LNCAP (cell line): Measurements from ENCODE around the gene RETREG1.

Experiments
- TF ChIP-seq, protein P1 (sequence below): fragments of 450-650 bp; IDR thresholded peaks from 2 replicates; pipeline ENCODE4 v1.5.1; 2017; ENCODE audit warnings: mild to moderate bottlenecking

The RETREG1 gene

DNA sequence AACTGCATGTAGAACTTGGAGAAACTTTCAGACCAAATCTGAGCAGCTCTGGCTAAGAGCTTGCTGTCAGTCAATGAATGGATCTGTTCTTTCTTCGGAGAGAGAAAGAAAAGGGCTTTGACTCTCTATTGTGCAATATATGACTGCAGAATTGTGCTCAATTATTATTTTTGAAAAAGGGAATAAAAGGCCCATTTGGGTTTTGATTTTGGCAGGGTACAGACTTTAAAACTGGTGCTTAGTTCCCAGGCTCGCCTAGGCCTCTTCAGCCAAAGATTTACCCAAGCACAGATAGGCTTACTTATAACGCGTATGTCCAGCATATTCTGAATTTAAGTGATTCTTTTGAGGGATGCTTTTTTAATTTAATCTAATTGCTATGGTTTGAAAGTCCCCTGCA is 59.3 kb downstream of the RETREG1 start:
- TF ChIP-seq, protein P1, sequence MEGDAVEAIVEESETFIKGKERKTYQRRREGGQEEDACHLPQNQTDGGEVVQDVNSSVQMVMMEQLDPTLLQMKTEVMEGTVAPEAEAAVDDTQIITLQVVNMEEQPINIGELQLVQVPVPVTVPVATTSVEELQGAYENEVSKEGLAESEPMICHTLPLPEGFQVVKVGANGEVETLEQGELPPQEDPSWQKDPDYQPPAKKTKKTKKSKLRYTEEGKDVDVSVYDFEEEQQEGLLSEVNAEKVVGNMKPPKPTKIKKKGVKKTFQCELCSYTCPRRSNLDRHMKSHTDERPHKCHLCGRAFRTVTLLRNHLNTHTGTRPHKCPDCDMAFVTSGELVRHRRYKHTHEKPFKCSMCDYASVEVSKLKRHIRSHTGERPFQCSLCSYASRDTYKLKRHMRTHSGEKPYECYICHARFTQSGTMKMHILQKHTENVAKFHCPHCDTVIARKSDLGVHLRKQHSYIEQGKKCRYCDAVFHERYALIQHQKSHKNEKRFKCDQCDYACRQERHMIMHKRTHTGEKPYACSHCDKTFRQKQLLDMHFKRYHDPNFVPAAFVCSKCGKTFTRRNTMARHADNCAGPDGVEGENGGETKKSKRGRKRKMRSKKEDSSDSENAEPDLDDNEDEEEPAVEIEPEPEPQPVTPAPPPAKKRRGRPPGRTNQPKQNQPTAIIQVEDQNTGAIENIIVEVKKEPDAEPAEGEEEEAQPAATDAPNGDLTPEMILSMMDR: no peak

DNA sequence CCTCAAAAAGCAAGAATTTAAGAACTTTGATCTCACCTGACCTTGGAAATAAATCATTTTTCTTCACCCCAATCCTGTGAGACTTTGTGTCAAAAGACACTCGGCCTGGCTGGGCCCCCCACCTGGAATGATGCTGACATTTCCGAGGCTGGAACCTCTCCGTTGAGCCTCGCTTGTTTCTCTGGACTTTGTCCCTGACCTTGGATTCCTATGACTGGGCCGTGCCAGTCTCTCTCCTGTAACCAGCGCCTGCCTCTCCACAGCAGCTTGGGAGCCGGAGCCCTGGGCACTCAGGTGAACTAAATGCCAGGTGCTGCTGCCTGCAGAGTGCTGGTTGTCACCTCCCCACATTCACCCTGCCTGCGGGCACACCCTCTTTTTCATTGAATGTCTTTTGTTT is 62.7 kb downstream of the RETREG1 start:
- TF ChIP-seq, protein P1: no peak

DNA sequence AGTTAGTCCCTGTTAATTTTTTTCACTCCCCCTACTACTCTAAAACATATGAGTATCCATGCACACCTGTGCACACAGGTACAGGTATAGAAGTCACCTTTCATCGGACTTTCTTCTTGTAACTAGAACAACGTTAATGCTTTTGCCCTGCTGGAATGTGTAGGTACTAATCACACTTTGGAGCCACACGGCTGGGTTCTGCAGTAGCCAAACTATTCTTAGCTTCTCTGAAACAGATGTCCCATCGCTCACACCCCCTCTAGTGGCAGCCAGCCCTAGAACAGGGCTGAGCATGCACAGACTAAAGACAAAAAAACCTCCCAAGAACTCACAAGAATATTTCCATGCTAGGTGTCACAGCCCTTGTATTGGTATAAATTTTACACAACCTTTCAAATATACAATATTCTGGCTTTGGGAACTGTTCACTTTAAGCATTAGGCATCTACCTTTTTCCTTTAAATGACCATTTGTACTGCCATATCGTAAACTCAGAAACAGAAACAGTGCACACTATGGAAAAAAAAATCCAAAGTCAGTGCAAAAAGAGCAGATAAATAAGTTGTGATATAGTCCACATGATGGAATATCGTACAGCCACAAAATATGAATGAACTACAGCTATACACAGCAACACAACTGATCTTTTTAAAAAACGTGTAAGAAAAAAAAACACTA is 64.0 kb downstream of the RETREG1 start:
- TF ChIP-seq, protein P1: peak; percentile 93

DNA sequence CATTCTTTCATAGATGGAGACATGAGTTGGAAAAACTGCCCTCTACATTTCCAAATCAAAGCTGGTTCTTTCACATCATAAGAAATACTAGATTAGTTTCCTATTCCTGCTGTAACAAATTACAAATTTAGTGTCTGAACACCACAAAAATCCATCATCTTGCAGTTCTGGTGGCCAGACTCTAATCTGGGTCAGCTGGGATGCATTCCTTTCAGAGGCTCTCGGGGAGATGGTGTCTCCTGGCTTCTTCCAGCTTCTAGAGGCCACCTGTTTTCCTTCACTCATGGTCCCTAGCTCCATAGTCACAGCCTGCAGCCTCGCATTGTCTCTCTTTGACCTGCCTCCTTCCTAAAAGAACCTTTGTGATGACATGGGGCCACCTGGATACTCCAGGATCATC is 65.2 kb downstream of the RETREG1 start:
- TF ChIP-seq, protein P1: no peak

DNA sequence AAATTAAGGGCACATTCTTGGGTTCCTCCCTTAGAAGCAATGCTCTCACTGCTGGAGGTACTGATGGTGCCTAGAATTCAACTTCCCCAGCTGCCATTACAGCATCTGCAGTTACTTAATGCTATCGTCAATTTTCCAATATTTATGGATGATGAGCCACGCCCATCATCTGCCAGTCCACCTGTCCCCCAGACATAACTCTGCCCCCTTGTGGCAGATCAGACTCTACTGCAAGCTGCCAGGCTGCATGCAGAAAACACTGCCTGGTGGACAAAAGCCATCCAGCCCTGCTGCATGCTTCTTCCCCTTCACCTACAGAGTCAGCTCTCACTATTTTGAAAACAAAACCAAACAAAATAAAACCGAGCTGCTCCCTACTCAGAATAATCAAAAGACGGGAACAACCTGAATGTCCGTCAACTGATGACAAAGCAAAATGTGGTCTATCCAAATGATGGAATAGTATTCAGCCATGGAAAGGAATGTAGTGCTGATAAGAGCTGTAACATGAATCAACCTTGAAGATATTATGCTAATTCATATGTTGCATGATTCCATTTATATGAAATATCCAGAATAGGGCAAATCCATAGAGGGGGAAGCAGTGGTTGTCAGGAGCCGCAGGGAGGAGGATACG is 66.4 kb downstream of the RETREG1 start:
- TF ChIP-seq, protein P1: peak; percentile 49; the same call in 1 of the 2 replicates

DNA sequence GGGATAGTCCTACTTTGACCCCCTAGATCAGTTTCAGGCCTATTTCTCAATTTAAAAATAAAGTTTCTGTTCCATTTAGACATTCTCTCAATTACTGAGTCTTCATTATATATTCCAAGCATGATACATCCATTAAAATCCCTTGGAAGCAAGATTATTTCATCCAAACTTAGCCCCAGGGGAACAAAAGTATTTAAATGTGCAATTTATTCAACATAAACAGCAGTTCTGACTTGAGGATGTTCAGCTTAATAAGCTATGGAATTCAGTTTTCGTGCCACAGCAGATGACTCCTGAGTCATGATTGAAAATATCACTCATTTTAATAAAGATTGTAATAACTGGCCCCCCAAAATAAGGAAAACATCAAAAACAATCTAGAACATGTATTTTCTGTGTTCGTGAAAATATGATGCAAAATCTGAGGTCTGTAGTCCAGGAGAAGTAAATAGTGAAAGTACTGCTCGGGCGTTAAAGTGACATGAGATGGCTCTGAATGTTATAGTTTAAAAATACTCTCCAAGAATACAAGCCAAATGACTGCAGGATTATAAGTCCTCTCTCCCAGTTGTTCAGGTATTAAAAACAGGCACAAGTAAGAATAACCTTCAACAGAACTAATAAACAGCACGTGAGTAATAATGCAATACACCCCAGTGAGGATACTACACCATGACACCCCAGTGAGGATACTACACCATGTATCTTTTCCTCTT is 67.1 kb downstream of the RETREG1 start:
- TF ChIP-seq, protein P1: no peak

DNA sequence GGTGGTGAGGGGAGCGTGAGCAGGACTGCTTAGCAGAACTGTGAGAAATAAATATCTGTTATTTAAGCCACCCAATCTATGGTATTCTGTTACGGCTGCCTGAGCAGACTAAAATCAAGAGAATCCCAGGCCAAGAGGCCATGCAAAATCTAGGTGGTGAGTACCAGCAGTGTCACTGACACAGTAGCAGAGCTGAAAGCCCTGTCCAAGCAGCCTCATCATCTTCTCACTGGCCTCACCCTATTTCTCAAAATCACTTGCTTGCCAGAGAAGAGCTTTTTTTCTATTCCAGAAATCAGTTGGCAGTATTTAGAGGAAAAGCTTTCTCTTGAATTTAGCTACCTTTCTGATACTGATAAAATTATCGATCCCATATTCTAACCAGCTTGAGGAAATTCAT is 68.0 kb downstream of the RETREG1 start:
- TF ChIP-seq, protein P1: no peak
